ENCODE measurements around the gene NT5C3A. TPM values are rescaled to one million over a fixed set of nuclear protein-coding genes. Genes with fewer than 3 reads are reported as not detected.

The NT5C3A gene
- total RNA-seq, 1 donor from 2014 or later: 30.9 TPM

DNA sequence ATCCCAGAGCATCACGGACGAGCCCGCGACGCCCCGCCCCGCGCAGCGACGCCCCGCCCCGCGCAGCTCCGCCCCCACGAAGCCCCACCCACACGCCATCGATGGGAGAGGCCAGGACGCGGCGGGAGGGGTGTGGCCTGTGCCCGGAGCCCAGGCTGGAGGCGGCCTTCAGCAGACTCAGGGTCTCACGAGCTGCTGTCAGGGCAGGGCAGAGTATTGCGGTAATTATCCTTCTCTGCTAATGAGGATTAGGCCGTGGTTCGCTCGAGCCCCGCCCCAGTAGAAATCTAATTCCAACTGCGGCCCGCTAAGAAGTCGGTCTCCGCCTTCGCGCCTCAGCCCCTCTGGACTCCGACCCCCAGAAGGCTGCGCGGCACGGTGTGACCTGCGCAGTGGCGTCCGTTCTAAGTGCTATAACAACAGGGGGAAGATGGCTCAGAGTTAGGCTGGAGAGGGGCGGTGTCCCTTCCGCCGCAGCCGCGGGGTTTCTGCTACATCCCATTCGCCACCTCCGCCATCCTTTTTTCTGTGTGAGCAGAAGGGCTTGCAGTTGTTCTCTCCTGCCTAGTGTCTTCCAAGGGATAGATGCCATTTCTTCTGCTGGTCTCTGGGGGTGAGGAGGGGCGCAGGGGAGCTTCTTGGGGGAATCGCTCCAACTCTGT lies 337 bp upstream of the NT5C3A start:
- peak overlapping the region; percentile 98 for H3K4me3 Mint-ChIP-seq
- peaks cover 11% of the 10 kb centered on the region for H3K36me3 Mint-ChIP-seq
- peaks cover 28% of the 10 kb centered on the region for H3K4me1 Mint-ChIP-seq (ENCODE audit: unreplicated experiment)
- DNase-seq (ENCODE audit: extremely low spot score, unreplicated experiment): peak; percentile 95
- H3K27me3 Mint-ChIP-seq: no peaks in the 10 kb centered on the region
- TF ChIP-seq, protein P1, sequence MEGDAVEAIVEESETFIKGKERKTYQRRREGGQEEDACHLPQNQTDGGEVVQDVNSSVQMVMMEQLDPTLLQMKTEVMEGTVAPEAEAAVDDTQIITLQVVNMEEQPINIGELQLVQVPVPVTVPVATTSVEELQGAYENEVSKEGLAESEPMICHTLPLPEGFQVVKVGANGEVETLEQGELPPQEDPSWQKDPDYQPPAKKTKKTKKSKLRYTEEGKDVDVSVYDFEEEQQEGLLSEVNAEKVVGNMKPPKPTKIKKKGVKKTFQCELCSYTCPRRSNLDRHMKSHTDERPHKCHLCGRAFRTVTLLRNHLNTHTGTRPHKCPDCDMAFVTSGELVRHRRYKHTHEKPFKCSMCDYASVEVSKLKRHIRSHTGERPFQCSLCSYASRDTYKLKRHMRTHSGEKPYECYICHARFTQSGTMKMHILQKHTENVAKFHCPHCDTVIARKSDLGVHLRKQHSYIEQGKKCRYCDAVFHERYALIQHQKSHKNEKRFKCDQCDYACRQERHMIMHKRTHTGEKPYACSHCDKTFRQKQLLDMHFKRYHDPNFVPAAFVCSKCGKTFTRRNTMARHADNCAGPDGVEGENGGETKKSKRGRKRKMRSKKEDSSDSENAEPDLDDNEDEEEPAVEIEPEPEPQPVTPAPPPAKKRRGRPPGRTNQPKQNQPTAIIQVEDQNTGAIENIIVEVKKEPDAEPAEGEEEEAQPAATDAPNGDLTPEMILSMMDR (conservative IDR thresholded peaks at IDR 0.05): no peak
- H3K9me3 Mint-ChIP-seq: peaks cover 17% of the 10 kb centered on the region
- peak overlapping the region; percentile 97 for H3K27ac Mint-ChIP-seq

DNA sequence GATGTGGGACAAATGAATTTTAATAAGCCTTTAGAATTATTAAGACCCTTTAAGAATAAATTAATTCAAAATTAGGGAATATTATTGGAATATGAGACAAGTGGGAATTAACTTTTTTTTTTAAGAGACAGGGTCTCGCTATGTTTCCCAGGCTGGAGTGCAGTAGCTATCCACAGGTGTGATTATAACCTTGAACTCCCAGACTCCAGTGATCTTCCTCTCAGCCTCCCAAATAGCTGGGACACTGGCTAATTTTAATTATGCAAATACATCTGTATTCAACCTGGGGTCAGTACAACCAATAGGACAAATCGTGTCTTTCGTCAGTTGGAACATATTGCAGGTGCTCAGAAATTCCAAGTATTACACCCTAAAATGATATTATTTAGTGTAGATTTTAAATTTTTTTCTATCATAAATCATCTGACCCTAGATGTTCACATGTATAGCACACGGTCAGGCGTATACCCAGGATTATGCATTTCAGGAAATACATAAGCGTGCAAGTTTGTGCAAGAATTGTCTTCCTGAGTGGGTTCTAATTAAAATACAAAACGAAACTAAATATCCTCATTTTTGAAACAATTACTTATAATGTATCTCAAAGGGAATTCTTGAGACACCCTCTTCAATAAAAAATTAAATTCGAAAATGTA lies 1.2 kb downstream of the NT5C3A start:
- peaks cover 15% of the 10 kb centered on the region for H3K9me3 Mint-ChIP-seq
- DNase-seq (ENCODE audit: extremely low spot score, unreplicated experiment): no peak
- TF ChIP-seq, protein P1 (conservative IDR thresholded peaks at IDR 0.05): no peak
- peaks cover 11% of the 10 kb centered on the region for H3K36me3 Mint-ChIP-seq
- no peaks in the 10 kb centered on the region for H3K27me3 Mint-ChIP-seq
- peak overlapping the region; percentile 97 for H3K27ac Mint-ChIP-seq
- H3K4me1 Mint-ChIP-seq (ENCODE audit: unreplicated experiment): peaks cover 28% of the 10 kb centered on the region
- peak overlapping the region; percentile 98 for H3K4me3 Mint-ChIP-seq

DNA sequence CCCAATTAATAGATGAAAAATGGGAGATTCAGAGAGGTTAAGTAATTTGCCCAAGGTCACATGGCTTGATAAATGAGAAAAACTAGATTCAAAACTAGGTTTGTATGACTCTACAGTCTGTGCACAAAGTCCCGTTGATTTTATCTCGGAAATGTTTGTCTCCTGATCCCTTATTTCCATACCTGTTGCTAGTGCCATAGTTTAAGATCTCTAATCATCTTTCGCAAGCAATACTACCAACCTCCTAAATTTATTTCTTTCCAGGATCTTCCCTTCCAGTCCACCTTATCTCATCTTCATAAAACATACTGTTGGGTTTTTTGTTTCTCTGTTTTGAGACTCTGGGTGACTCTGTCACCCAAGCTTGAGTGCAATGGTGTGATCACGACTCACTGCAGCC lies 2.9 kb downstream of the NT5C3A start:
- peaks cover 27% of the 10 kb centered on the region for H3K4me1 Mint-ChIP-seq (ENCODE audit: unreplicated experiment)
- no peak overlapping the region for H3K4me3 Mint-ChIP-seq
- no peaks in the 10 kb centered on the region for H3K27me3 Mint-ChIP-seq
- no peak for DNase-seq (ENCODE audit: extremely low spot score, unreplicated experiment)
- H3K36me3 Mint-ChIP-seq: peaks cover 11% of the 10 kb centered on the region
- no peak overlapping the region for H3K27ac Mint-ChIP-seq
- peaks cover 3% of the 10 kb centered on the region for H3K9me3 Mint-ChIP-seq
- TF ChIP-seq, protein P1 (conservative IDR thresholded peaks at IDR 0.05): no peak

DNA sequence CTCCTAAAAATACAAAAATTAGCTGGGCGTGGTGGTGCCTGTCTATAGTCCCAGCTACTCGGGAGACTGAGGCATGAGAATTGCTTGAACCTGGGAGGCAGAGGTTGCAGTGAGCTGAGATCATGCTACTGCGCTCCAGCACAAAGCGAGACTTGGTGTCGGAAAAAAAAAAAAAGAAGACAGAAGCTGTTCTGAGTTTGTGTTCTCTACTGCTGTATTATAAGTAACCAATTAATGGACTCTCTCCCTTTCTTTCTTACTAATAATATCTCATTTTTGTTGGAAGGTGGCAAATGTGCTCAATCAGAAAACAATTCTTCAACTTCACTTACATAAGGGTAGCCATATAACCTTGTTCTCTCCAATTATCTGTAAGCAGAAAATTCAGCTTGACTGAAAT lies 7.4 kb downstream of the NT5C3A start:
- Mint-ChIP-seq H3K36me3 (peaks cover 11% of the 10 kb centered on the region), H3K27ac (no peak overlapping the region), H3K4me1 (ENCODE audit: unreplicated experiment) (peaks cover 21% of the 10 kb centered on the region), H3K9me3 (no peaks in the 10 kb centered on the region), H3K27me3 (no peaks in the 10 kb centered on the region), H3K4me3 (no peak overlapping the region)
- TF ChIP-seq, protein P1 (conservative IDR thresholded peaks at IDR 0.05): no peak
- DNase-seq (ENCODE audit: extremely low spot score, unreplicated experiment): no peak

DNA sequence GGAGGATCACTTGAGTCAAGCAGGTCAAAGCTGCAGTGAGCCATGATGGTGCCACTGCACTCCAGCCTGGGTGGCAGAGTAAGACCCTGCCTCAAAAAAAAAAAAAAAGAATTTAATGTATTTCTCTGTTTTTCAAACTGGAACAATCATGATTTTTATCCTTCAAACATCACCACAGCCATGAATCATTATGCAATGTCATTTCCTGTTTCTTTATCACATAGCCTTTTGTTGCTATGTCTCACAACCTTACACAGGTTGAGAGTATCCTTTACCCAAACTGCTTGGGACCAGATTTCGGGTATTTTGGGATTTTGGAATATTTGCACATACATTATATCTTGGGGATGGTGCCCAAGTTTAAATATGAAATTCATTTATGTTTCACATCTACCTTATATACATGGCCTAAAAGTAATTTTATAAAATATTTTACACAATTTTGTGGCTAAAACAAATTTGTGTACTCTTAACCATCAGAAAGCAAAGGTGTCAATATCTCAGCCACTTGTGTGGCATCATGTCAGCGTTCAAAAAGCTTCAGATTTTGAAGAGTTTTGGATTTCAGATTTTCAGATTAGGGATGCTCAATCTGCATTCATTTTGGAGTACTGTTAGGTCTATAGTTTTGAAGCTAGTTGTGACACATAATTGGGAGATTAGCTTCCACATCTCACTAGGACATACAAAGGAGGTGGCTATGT lies 8.2 kb downstream of the NT5C3A start:
- H3K4me3 Mint-ChIP-seq: no peak overlapping the region
- peaks cover 17% of the 10 kb centered on the region for H3K4me1 Mint-ChIP-seq (ENCODE audit: unreplicated experiment)
- DNase-seq (ENCODE audit: extremely low spot score, unreplicated experiment): no peak
- H3K27ac Mint-ChIP-seq: no peak overlapping the region
- H3K27me3 Mint-ChIP-seq: no peaks in the 10 kb centered on the region
- H3K36me3 Mint-ChIP-seq: peaks cover 6% of the 10 kb centered on the region
- TF ChIP-seq, protein P1 (conservative IDR thresholded peaks at IDR 0.05): no peak
- H3K9me3 Mint-ChIP-seq: no peaks in the 10 kb centered on the region
